ENCODE measurements around the gene APBB1.

APBB1 gene

DNA sequence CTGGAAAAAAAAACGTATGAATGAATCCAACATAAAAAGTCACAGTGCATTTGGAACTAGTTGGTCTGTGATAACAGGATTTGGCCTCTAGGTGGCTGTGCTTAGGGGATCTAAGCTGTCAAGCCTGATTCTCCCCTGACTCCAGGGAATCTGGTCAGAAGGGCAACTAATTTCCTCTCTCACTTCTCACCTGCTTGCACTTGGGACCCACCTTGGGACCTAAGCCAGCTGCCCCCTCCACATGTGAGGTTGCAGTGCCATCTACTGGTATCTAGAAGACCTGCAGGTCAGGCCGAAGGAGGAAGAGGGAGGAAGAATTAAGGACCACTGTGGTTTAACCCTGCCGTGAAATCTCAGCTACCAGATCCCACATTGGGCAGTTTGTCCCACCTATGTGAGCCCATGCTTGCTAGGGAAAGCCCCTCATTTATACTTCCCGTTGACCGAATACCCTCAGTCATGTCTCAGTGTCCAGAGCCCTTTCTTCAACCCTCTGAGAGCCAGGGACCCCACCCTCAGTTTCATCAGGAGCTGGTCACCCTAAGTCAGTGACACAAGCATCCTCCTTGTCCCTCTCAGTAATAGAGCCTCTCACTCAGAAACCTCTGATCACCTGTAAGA is 65.4 kb downstream of the APBB1 start:
- Histone ChIP-seq H3K27me3 (no peaks in the 10 kb centered on the region), H3K4me3 (no peak overlapping the region), H3K36me3 (no peaks in the 10 kb centered on the region), H3K4me2 (no peak overlapping the region), H3K4me1 (peaks cover 0 to 14% (median 0%) of the 10 kb centered on the region in 10 experiments; a peak in 6 of 20 replicates), H4K20me1 (no peaks in the 10 kb centered on the region), H3K27ac (no peak overlapping the region), H3K9me3 (replicated peaks in 1 of 11) (no peaks in the 10 kb centered on the region), H3K9ac (no peak overlapping the region; a peak in 1 of 22 replicates)
- no peak for TF ChIP-seq Cebpa-rat (IDR thresholded peaks at IDR 0.05)

DNA sequence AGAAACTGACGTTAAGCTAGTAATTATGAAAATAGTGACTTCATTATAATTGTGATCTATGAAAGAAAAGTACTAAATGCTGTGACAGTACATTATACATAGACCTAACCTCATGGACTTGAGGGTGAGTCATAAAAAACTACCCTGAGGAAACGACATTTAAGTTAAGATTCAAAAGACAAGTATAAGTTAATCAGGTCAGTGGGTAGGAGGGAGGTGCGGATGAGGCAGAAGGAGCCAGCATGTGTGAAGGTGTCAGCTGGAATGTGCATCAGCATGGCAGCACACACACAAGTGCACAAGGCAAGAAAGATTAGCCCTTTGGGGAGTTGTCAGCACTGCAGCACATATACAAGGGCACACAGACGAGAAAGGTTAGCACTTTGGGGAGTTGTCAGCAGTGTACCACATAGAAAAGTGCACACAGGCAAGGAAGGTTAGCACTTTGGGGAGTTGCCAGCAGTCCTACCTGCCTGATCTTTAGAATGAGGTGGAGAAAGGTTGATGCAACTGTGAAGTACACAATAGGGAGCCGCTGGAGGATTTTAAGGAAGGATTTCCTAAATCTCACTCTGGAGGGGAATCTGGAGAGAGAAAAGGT is 67.0 kb downstream of the APBB1 start:
- Histone ChIP-seq H3K4me1 (peaks cover 0 to 5% (median 0%) of the 10 kb centered on the region in 10 experiments; a peak in 6 of 20 replicates), H3K27ac (no peak overlapping the region), H4K20me1 (no peaks in the 10 kb centered on the region), H3K4me3 (no peak overlapping the region), H3K9ac (no peak overlapping the region), H3K9me3 (replicated peaks in 1 of 11) (no peaks in the 10 kb centered on the region), H3K4me2 (no peak overlapping the region), H3K27me3 (no peaks in the 10 kb centered on the region), H3K36me3 (no peaks in the 10 kb centered on the region)
- TF ChIP-seq Cebpa-rat (IDR thresholded peaks at IDR 0.05): no peak

DNA sequence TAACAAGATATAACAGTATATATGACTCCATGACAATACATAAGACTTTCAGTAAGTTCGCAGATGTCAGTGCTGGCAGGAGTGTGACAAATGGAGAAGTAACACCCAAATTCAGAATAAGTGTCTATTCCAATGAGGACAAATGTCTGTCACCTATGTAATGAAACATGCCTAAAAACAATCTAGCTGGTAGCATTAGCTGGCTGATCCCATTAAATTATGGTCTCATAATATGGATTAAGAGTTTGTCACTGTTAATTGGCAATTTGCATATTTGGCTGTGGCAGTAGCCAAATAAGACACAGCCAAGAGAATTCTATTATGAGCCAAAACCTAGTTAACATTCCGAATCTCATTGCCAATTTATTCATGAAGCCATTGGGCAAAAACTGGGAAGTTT is 68.4 kb downstream of the APBB1 start:
- H3K4me3 ChIP-seq: no peak overlapping the region
- no peak overlapping the region for H3K27ac ChIP-seq
- H3K4me1 ChIP-seq: no peaks in the 10 kb centered on the region
- H3K4me2 ChIP-seq: no peak overlapping the region
- no peaks in the 10 kb centered on the region for H3K36me3 ChIP-seq
- no peaks in the 10 kb centered on the region for H3K9me3 ChIP-seq (replicated peaks in 1 of 11)
- H3K27me3 ChIP-seq: no peaks in the 10 kb centered on the region
- H3K9ac ChIP-seq: no peak overlapping the region
- no peaks in the 10 kb centered on the region for H4K20me1 ChIP-seq
- TF ChIP-seq Cebpa-rat (IDR thresholded peaks at IDR 0.05): no peak

DNA sequence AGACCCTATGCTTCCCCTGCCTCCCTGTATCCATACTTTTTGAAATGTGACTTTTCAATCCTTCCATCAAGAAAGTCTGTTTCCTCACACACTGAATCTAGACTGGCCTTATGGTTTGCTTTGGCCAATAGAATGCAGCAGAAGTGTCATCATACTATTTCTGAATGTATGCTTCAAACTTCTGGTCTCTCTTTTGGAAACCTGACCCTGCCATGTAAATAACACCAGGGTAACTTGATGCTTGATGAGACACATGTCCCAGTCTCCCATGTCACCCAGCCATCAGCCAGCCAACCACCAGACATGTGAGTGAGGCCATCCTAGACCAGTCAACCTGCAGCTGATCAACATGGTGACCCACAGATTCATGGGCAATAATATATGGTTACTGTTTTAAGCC is 68.9 kb downstream of the APBB1 start:
- Histone ChIP-seq H4K20me1 (no peaks in the 10 kb centered on the region), H3K9ac (no peak overlapping the region), H3K4me2 (no peak overlapping the region), H3K27ac (no peak overlapping the region), H3K27me3 (no peaks in the 10 kb centered on the region), H3K9me3 (replicated peaks in 1 of 11) (no peaks in the 10 kb centered on the region), H3K4me1 (no peaks in the 10 kb centered on the region), H3K36me3 (no peaks in the 10 kb centered on the region), H3K4me3 (no peak overlapping the region)
- TF ChIP-seq Cebpa-rat (IDR thresholded peaks at IDR 0.05): no peak

DNA sequence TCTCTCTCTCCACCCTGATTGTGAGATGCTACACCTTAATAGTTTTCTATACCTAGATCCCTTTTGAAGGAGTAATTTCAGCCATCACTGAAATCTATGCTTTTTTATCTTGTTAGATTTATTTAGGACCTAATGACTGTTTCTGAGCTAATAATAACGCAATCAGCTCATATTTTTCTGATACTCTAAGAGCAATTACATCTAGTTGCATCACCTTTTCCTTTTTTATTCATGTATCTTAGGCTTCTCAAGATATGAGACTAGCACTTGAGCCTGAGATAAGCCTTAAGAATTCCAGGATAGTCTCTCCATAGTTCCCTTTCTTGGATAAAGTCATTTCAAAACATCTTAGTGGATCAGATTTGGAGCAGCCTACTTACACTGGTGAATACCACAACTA is 73.5 kb downstream of the APBB1 start:
- H3K27me3 ChIP-seq: no peaks in the 10 kb centered on the region
- no peak overlapping the region for H3K9ac ChIP-seq
- no peak overlapping the region for H3K4me3 ChIP-seq
- no peak overlapping the region for H3K27ac ChIP-seq
- H3K9me3 ChIP-seq (replicated peaks in 1 of 11): no peaks in the 10 kb centered on the region
- TF ChIP-seq Cebpa-rat (IDR thresholded peaks at IDR 0.05): no peak
- H3K4me2 ChIP-seq: no peak overlapping the region
- H3K36me3 ChIP-seq: no peaks in the 10 kb centered on the region
- H4K20me1 ChIP-seq: no peaks in the 10 kb centered on the region
- no peaks in the 10 kb centered on the region for H3K4me1 ChIP-seq
